Skeletal muscle satellite cell (primary cell): ENCODE measurements around the gene PRDX3.
"Not testable (repeated sequence)": the region's sequence is repeated elsewhere in the genome, so short reads cannot be mapped to it uniquely, and the experiment has no call there.

Experiments
- H3K27me3 ChIP-seq: 2 replicates; pipeline ENCODE4 v1.7.0; 2013; ENCODE audit warnings: low read length; ENCODE audit not compliant: control insufficient read depth, insufficient read depth
- H3K36me3 ChIP-seq: 2 replicates; pipeline ENCODE4 v1.7.0; 2013; ENCODE audit warnings: mild to moderate bottlenecking, control low read depth, low read length; ENCODE audit not compliant: insufficient read depth
- H3K4me1 ChIP-seq: 2 replicates; pipeline ENCODE4 v1.7.0; 2013; ENCODE audit warnings: low read length; ENCODE audit not compliant: control insufficient read depth, insufficient read depth
- H3K4me2 ChIP-seq: 2 replicates; pipeline ENCODE4 v1.7.0; 2013; ENCODE audit warnings: mild to moderate bottlenecking, low read length
- H3K4me3 ChIP-seq: 2 replicates; pipeline ENCODE4 v1.7.0; 2013; ENCODE audit warnings: low read length
- H3K9ac ChIP-seq: 2 replicates; pipeline ENCODE4 v1.7.0; 2013; ENCODE audit warnings: mild to moderate bottlenecking, low read depth, low read length, moderate library complexity
- H3K9me3 ChIP-seq: replicated peaks from 2 replicates; pipeline ENCODE4 v1.7.0; 2013; ENCODE audit warnings: mild to moderate bottlenecking, control low read depth, low read length

PRDX3 gene

GRCh38 chr10:119203006-119203405 is 24.4 kb upstream of the PRDX3 start:
- Histone ChIP-seq H3K9ac (no peak overlapping the region), H3K4me1 (peaks cover 15% of the 10 kb centered on the region), H3K27me3 (peaks cover 8% of the 10 kb centered on the region), H3K4me2 (no peak overlapping the region), H3K36me3 (no peaks in the 10 kb centered on the region), H3K4me3 (no peak overlapping the region), H3K9me3 (no peaks in the 10 kb centered on the region)

DNA sequence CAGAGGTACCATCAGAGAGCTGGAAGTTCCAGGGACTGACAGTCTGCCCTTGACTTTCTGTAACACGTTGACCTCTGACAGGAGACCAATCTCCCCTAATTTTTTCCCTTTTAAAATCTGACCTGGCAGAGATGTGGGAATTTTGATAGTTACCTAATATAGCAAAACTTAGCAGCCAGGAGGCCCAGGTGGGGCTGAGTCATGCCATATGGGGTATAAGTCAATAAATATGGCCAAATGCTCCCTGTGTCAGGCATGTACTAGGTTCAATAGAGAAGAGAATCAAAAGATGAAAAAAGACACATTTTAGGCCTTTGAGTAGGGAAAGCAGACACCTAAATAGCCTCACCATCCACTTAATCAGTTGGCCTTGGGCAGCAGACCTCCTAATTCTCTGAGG is 22.6 kb upstream of the PRDX3 start:
- H3K9ac ChIP-seq: no peak overlapping the region

GRCh38 chr10:119199231-119199992 is 20.8 kb upstream of the PRDX3 start:
- Histone ChIP-seq H3K4me1 (peaks cover 11% of the 10 kb centered on the region), H3K4me3 (no peak overlapping the region), H3K4me2 (peak overlapping the region; percentile 41), H3K27me3 (peaks cover 15% of the 10 kb centered on the region), H3K9me3 (no peaks in the 10 kb centered on the region), H3K36me3 (no peaks in the 10 kb centered on the region), H3K9ac (no peak overlapping the region)

More for the DNA sequence above, 22.6 kb upstream of the PRDX3 start:
- Histone ChIP-seq H3K36me3 (no peaks in the 10 kb centered on the region), H3K4me3 (no peak overlapping the region), H3K9me3 (no peaks in the 10 kb centered on the region), H3K4me2 (no peak overlapping the region), H3K27me3 (peaks cover 8% of the 10 kb centered on the region), H3K4me1 (peaks cover 15% of the 10 kb centered on the region)

DNA sequence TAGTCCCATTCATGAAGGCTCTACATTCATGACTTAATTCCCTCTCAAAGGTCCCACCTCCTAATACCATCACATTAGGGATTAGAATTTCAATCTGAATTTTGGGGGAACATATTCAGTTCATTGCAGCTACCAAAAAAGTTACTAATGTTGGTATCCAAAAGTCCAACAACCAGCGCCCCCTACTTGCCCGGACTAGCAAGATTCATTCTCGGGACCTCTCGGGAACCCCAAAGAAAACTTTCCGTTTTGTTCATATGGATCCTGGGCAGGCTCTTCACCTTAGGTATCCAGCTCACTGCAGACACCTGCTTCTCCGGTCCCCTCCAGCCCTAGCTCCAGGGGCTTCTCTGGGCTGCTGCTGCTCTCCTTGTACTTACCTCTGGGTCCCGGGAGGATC is 19.8 kb upstream of the PRDX3 start:
- Histone ChIP-seq H3K27me3 (peaks cover 15% of the 10 kb centered on the region), H3K36me3 (no peaks in the 10 kb centered on the region), H3K4me3 (no peak overlapping the region), H3K9me3 (no peaks in the 10 kb centered on the region), H3K4me1 (peaks cover 9% of the 10 kb centered on the region), H3K9ac (no peak overlapping the region), H3K4me2 (no peak overlapping the region)

- peaks cover 15% of the 10 kb centered on the region for H3K27me3 ChIP-seq
- H3K9me3 ChIP-seq: no peaks in the 10 kb centered on the region
- no peaks in the 10 kb centered on the region for H3K36me3 ChIP-seq
- peaks cover 7% of the 10 kb centered on the region for H3K4me1 ChIP-seq
- no peak overlapping the region for H3K4me2 ChIP-seq
- no peak overlapping the region for H3K9ac ChIP-seq
- H3K4me3 ChIP-seq: no peak overlapping the region
These were observed 19.3 kb upstream of the PRDX3 start for GRCh38 chr10:119197921-119198320.

- H3K9me3 ChIP-seq: no peaks in the 10 kb centered on the region
These were observed 13.3 kb upstream of the PRDX3 start for GRCh38 chr10:119191881-119192280.

DNA sequence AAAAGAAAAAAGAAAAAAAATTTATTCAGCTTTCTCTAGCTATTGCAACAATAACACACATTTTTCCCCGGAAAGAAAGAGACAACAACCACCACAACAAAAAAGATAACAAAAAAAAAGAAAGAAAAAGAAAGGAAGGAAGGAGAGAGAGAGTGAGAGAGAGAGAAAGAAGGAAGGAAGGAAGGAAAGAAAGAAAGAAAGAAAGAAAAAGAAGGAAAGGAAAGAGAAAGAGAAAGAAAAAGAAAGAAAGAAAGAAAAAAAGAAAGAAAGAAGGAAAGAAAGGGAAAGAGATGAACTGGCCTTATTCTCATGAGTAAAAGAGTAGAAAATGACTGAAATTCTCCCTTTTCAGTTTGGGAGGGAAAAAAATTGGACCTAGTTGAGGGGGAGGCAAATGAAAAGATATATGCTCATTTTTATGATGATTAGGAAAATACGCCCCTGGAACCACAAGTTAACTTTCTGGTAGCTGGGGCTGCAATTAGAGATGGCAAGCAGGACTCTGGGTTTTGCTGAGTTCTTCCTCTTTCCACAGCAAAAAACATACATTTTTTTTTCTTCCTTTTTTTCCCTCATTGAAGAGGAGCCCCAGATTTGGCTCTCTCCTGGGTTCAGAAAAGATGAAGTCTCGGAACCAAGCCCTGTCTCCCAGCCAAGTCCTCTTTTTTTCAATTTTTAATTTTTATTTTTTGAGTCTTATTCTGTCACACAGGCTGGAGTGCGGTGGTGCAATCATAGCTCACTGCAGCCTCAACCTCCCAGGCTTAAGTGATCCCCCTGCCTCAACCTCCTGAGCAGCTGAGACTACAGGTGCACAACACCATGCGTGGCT is 12.6 kb upstream of the PRDX3 start:
- H3K9me3 ChIP-seq: no peaks in the 10 kb centered on the region
- no peak overlapping the region for H3K4me3 ChIP-seq
- no peak overlapping the region for H3K4me2 ChIP-seq
- H3K27me3 ChIP-seq: peaks cover 7% of the 10 kb centered on the region
- H3K36me3 ChIP-seq: no peaks in the 10 kb centered on the region
- no peak overlapping the region for H3K9ac ChIP-seq
- peaks cover 10% of the 10 kb centered on the region for H3K4me1 ChIP-seq

More at GRCh38 chr10:119191881-119192280, 13.3 kb upstream of the PRDX3 start:
- Histone ChIP-seq H3K4me3 (no peak overlapping the region), H3K9ac (no peak overlapping the region), H3K27me3 (peaks cover 7% of the 10 kb centered on the region), H3K4me2 (no peak overlapping the region), H3K36me3 (no peaks in the 10 kb centered on the region), H3K4me1 (peaks cover 10% of the 10 kb centered on the region)

- Histone ChIP-seq H3K9me3 (no peaks in the 10 kb centered on the region), H3K36me3 (no peaks in the 10 kb centered on the region), H3K4me1 (peaks cover 10% of the 10 kb centered on the region), H3K4me2 (no peak overlapping the region), H3K4me3 (no peak overlapping the region), H3K27me3 (peaks cover 7% of the 10 kb centered on the region), H3K9ac (no peak overlapping the region)
These were observed 11.7 kb upstream of the PRDX3 start for GRCh38 chr10:119190353-119190752.

DNA sequence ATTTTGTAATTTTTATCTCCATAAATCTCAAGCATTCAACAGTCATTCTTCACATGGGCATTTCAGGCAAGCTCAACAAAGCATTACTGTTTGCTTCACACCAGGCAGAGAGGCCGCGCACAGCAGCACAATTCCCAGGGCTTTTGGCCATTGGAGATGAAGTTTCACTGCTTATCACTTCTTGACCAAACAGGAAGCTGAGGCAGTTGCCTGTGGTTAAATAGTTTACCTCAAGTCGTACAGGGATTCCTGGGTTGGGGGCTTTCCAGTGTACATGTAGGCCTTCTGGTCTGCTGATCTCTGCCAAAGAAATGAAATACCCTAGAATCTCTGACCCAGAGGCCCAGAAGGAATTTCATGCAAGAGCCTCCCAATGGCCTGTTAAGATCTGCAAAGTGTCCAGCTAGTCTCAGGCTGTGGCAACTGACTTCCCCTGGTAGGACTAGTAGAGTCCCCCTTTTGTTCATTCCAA is 11.2 kb upstream of the PRDX3 start:
- H3K36me3 ChIP-seq: no peaks in the 10 kb centered on the region
- H3K4me1 ChIP-seq: peaks cover 10% of the 10 kb centered on the region
- H3K4me3 ChIP-seq: no peak overlapping the region
- H3K4me2 ChIP-seq: no peak overlapping the region
- H3K9ac ChIP-seq: no peak overlapping the region
- H3K9me3 ChIP-seq: no peaks in the 10 kb centered on the region
- H3K27me3 ChIP-seq: peaks cover 5% of the 10 kb centered on the region

DNA sequence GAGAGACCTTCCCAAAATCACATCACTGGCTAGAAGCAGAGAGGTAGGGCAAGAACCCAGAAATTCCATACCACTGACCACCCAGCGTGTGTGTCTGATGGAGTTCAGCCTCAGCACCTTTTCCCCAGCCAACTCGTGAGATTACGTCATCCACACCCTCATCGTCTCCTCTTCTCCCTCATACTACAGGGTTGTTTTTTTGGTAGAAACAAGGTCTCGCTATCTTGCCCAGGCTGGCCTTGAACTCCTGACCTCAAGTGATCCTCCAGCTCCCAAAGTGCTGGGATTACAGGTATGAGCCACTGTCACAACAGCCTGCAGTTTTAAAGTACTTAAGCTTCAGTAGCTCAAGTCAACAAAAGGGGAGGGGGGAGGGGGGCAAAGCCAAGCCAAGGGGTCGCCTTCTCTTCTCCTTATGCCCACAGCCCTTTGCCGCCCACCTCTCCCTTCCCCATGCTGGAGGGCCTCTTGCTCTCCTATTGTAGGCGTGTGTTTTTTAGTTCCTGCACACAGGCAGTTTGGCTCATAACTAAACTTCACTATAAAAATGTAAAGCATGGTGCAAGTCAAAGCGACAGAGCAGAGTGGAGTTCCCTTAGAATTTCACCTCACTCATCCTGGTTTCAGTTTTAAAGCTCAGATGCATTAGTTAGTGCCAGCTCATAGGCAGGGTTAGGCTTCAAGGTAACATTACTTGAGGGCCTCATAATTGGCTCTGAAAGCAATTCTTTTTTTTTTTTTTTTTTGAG is 5.2 kb upstream of the PRDX3 start:
- no peaks in the 10 kb centered on the region for H3K9me3 ChIP-seq

GRCh38 chr10:119180850-119181400 is 2.3 kb upstream of the PRDX3 start:
- Histone ChIP-seq H3K4me1 (peaks cover 25% of the 10 kb centered on the region), H3K36me3 (peaks cover 12% of the 10 kb centered on the region)
- not testable (repeated sequence) for H3K9ac ChIP-seq, H3K27me3 ChIP-seq, H3K9me3 ChIP-seq, H3K4me2 ChIP-seq, H3K4me3 ChIP-seq

More for the DNA sequence above, 5.2 kb upstream of the PRDX3 start:
- H3K9ac ChIP-seq: no peak overlapping the region
- no peaks in the 10 kb centered on the region for H3K36me3 ChIP-seq
- no peak overlapping the region for H3K4me2 ChIP-seq
- no peak overlapping the region for H3K4me3 ChIP-seq
- no peaks in the 10 kb centered on the region for H3K27me3 ChIP-seq
- peaks cover 6% of the 10 kb centered on the region for H3K4me1 ChIP-seq
